ENCODE data around the gene LRRC59.

GRCh38 chr17:50424996-50425681 lies 27.8 kb upstream of the LRRC59 start:
- TF ChIP-seq, protein P1, sequence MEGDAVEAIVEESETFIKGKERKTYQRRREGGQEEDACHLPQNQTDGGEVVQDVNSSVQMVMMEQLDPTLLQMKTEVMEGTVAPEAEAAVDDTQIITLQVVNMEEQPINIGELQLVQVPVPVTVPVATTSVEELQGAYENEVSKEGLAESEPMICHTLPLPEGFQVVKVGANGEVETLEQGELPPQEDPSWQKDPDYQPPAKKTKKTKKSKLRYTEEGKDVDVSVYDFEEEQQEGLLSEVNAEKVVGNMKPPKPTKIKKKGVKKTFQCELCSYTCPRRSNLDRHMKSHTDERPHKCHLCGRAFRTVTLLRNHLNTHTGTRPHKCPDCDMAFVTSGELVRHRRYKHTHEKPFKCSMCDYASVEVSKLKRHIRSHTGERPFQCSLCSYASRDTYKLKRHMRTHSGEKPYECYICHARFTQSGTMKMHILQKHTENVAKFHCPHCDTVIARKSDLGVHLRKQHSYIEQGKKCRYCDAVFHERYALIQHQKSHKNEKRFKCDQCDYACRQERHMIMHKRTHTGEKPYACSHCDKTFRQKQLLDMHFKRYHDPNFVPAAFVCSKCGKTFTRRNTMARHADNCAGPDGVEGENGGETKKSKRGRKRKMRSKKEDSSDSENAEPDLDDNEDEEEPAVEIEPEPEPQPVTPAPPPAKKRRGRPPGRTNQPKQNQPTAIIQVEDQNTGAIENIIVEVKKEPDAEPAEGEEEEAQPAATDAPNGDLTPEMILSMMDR (IDR thresholded peaks at IDR 0.05; ENCODE audit: insufficient read depth, low read length, poor library complexity, severe bottlenecking) = no peak
- TF ChIP-seq EZH2phosphoT487 (conservative IDR thresholded peaks at IDR 0.05; ENCODE audit: low read length) = no peak

Data from SU-DHL-6 (cell line).